ENCODE measurements around the gene ARPP21.
"Not testable (repeated sequence)": the region's sequence is repeated elsewhere in the genome, so short reads cannot be mapped to it uniquely, and the experiment has no call there.

Gene ARPP21

GRCh38 chr3:35639254-35640186, at the start of gene ARPP21:
Gene ARPP21, plus strand, starts transcription at chr3:35639525. Its CDS starts 42,227 bp downstream, at chr3:35681752.
- DNase-seq = no peak

DNA sequence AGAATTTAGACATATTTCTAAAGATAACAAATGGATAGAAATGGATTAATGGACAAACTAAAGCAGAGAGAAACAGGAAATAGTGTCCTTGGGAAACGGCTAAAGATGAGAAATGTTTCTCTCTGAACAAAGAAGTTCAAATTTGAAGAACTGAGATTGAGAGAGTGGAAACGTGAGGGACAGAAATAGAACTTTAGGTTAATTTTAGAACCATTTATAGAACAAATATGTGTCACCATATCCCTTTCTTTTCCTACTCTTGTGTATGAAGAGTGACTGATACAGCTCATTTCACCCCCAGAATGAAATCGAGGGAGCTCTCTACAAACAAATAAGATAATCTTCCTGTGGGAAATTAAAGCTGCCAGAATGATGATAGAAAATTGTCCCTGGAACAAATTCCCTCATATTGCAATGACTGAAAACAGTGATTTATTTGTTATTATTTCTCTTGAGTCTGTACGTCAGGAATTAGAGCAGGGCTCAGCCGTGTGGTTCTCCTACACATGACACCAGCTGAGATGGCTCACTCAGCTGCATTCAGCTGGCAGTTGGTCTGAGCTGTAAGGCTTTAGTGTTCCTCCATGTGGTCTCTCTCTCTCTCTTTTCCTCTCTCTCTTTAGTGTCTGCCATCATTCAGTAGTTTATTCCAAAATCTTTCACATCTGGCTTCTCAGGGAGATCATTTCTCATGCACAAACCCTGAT, 46.6 kb upstream of the ARPP21 start:
- no peak for DNase-seq

GRCh38 chr3:35594739-35595138, 44.6 kb upstream of the ARPP21 start:
- no peak for DNase-seq

GRCh38 chr3:35596335-35596995, 42.9 kb upstream of the ARPP21 start:
- no peak for DNase-seq

GRCh38 chr3:35597490-35597889, 41.8 kb upstream of the ARPP21 start:
- no peak for DNase-seq

GRCh38 chr3:35598804-35599203, 40.5 kb upstream of the ARPP21 start:
- DNase-seq = no peak

GRCh38 chr3:35601959-35602358, 37.4 kb upstream of the ARPP21 start:
- DNase-seq = no peak

GRCh38 chr3:35602395-35602936, 36.9 kb upstream of the ARPP21 start:
- DNase-seq = no peak

DNA sequence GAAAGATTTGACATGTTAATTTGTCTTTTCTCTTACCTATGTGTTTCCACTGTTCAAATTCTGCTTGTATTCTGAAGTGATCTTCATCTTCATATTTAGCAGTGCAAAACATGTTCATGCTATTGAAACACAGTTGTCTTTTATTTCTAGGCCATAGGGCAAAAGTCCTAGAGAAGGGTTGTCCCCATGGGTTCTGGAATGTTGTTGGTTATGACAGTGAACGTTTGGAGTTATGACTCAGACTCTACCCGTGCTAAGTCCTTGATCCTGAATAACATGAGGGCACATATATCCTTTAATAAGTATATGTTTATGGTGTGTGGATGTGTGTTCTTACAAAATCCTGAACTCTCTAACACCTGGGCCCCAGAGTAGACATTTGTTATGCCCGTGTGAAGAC, 23.0 kb upstream of the ARPP21 start:
- no peak for DNase-seq

DNA sequence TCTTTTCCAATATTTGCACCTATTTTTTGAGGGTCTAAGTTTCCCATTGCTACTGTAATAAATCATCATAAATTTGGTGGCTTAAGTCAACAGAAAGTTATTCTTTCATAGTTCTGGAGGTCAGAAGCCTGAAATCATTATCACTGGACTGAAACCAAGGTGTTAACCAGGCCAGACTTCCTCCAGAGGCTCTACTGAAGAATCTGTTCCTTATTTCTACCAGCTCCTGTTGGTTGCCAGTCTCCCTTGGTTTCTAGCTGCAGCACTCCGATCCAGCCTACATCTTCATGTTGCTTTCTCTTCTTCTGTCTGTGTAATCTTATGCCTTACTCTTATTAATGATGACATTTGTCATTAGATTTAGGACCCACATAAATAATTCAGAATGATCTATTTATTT, 22.0 kb upstream of the ARPP21 start:
- DNase-seq = no peak

GRCh38 chr3:35620238-35620637, 19.1 kb upstream of the ARPP21 start:
- DNase-seq = not testable (repeated sequence)

- DNase-seq = no peak
These were observed 14.6 kb upstream of the ARPP21 start for GRCh38 chr3:35624698-35625097.

GRCh38 chr3:35633332-35634124, 5.8 kb upstream of the ARPP21 start:
- no peak for DNase-seq

DNA sequence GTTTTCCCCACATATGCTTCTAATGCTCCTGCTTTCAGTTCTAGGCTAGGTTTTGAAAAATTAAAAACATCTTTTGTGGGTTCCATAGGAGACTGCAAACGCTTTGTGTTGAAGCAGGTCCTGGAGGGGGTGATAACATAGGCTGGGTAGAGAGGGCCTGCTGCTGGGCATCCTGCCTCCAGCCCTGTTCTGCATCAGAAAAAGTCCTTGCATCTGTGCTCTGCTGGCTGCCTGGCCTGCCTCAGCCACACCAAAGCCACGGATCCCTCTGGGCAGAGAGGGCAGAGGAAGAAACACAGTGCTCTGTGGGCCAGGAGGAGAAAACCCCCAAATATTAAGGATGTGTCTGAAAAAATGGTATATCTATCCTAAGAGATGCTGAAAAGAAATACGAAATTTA, 3.9 kb upstream of the ARPP21 start:
- no peak for DNase-seq

DNA sequence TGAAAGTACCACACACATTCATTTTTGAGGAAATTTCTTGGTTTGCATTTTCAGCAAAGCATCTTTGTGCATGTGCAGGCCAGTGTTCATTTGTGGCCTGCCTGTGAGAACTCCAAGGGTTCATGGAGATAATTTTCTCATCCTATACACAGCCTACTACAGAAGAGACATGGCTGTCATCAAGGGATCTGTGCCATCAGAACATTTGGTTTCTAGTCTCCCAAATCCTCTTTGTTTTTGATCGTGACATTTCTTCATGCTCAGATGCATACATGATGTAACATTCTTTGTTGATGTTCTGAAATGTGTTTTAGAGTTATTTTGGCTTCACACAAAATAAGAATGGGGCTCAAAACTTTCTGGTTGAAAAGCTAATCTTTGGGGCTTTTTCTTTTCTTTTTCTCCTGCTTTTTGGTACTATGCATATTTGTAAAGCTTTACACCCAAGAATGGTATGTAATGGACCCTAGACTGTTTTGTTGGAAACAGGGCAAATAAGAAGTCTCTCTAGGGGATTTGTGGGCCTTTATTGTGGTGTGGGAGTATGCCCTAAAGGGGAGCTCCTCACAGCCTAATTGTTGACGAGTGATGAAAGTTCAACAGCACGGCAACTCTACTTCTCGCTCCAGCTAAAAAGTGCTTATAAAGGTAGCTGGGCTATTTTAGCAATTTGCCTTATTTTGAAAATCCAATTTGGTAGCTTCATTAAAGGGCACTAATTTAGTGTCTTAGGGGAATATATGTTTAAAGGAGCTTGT, 3.2 kb upstream of the ARPP21 start:
- DNase-seq = no peak

DNA sequence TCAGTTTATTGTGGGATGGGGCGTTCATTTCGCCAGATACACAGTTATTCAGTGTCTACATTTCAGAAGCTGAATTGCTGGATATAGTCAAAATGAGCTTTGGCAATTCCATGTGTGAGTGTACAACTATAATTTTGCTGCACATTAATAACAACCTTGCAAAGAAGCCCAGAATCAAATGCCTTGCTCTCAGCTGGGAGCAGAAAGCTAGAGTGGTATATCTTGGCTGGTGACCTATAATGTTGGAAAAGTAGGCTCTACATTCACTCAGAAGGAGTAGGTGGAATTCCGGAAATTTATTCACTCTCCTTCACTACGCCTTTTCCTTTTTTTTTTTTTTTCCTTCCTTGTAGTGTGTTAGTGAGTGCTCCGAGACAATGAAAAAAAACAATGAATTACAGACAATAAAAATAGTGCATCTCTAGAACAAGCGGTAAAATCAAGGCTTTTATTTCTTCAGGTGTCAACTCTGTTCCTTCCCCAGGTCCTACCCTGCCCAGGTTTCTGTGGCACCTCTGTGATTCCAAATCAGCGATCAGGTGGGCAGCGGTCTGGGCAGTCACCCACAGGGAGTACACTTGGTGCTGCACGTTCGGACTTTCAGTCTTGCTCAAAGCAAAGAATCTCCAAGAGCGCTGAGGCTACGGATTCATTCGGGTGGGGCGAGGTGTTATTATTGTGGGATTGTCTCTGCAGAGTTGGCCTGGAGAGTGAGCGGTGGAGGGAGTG, 910 bp upstream of the ARPP21 start:
- no peak for DNase-seq

DNA sequence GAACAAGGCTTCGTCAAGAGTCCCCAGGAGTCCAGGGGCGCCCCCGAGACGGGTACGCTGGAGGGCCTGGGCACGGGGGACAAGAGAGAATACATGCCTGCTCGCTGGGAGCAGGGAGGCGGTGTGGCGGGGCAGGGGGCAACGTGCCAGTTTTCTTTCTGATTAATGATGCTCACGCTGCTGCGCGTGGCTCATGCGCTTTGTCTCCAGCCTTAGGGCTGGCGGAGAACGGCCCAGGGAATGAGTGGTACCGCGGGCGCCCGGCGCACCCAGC, 408 bp upstream of the ARPP21 start:
- DNase-seq = no peak

GRCh38 chr3:35640190-35641165, 1.2 kb downstream of the ARPP21 start:
- no peak for DNase-seq

GRCh38 chr3:35641331-35641730, 2.0 kb downstream of the ARPP21 start:
- DNase-seq = no peak

All from cortex of kidney (tissue), 1 donor.